GM18507 (cell line): ENCODE measurements around the gene IQSEC1.

Experiments used
- DNase-seq: peaks from one replicate; pipeline ENCODE4 v3.0.0; 2011; ENCODE audit warnings: low read depth; ENCODE audit not compliant: insufficient read length; ENCODE audit errors: extremely low spot score
- FAIRE-seq: peaks from 2 replicates; lab custom pipeline; 2011; peaks lifted over from hg19 to GRCh38; lab: Jason Lieb, UNC

The IQSEC1 gene

GRCh38 chr3:13022348-13023234, 50.6 kb downstream of the IQSEC1 start:
- DNase-seq = no peak
- peak; percentile 87 for FAIRE-seq

GRCh38 chr3:13021141-13022114, 51.8 kb downstream of the IQSEC1 start:
- FAIRE-seq = peak; percentile 68
- DNase-seq = no peak

- DNase-seq = no peak
- peak; percentile 69 for FAIRE-seq
Measured at GRCh38 chr3:13020159-13020750, 53.0 kb downstream of the IQSEC1 start.

GRCh38 chr3:13019243-13020095, 53.8 kb downstream of the IQSEC1 start:
- FAIRE-seq (peak; percentile 76), DNase-seq (no peak)

GRCh38 chr3:13018561-13019242, 54.5 kb downstream of the IQSEC1 start:
- DNase-seq (no peak), FAIRE-seq (no peak)

- FAIRE-seq = no peak
- no peak for DNase-seq
Measured at GRCh38 chr3:13018043-13018451, 55.2 kb downstream of the IQSEC1 start.

GRCh38 chr3:13017361-13018042, 55.7 kb downstream of the IQSEC1 start:
- FAIRE-seq = no peak
- no peak for DNase-seq

- DNase-seq (no peak), FAIRE-seq (no peak)
Measured at GRCh38 chr3:13016721-13017255, 56.4 kb downstream of the IQSEC1 start.

GRCh38 chr3:13016083-13016720, 57.0 kb downstream of the IQSEC1 start:
- FAIRE-seq = peak; percentile 94
- DNase-seq = no peak

- peak; percentile 76 for FAIRE-seq
Measured at GRCh38 chr3:13015286-13016082, 57.7 kb downstream of the IQSEC1 start.

GRCh38 chr3:13014755-13015285, 58.4 kb downstream of the IQSEC1 start:
- FAIRE-seq (peak; percentile 47), DNase-seq (no peak)

More at GRCh38 chr3:13015286-13016082, 57.7 kb downstream of the IQSEC1 start:
- no peak for DNase-seq

GRCh38 chr3:13013994-13014754, 59.1 kb downstream of the IQSEC1 start:
- DNase-seq (no peak), FAIRE-seq (peak; percentile 86)

GRCh38 chr3:13013566-13013965, 59.7 kb downstream of the IQSEC1 start:
- DNase-seq (no peak), FAIRE-seq (peak; percentile 56)

- peak; percentile 9 for FAIRE-seq
Measured at GRCh38 chr3:13013151-13013561, 60.1 kb downstream of the IQSEC1 start.

GRCh38 chr3:13012221-13012691, 61.0 kb downstream of the IQSEC1 start:
- FAIRE-seq (peak; percentile 93), DNase-seq (no peak)

More at GRCh38 chr3:13013151-13013561, 60.1 kb downstream of the IQSEC1 start:
- DNase-seq = no peak
